HEK293T (cell line): ENCODE measurements around the gene CCNI.

Experiments
- CTCF ChIA-PET: fragments of 350-600 bp; formaldehyde crosslinking; extraction: SDS; loops from one replicate; lab custom pipeline; 2021; ENCODE audit warnings: antibody characterized with exemption, inconsistent platforms; lab: Yijun Ruan, JAX
- POLR2A ChIA-PET: fragments of 350-600 bp; formaldehyde crosslinking; extraction: SDS; loops from one replicate; lab custom pipeline; 2020; ENCODE audit warnings: antibody characterized with exemption, inconsistent platforms; lab: Yijun Ruan, JAX
- DNase-seq: peaks from one replicate; pipeline ENCODE4 v3.0.0; 2012; ENCODE audit warnings: mixed read lengths; ENCODE audit errors: extremely low spot score
- ARNT ChIP-seq: fragments of 450-650 bp; IDR thresholded peaks from 2 replicates; pipeline ENCODE4 v1.6.1; 2017; ENCODE audit warnings: mild to moderate bottlenecking
- BHLHE40 ChIP-seq: fragments of 450-650 bp; IDR thresholded peaks from 2 replicates; pipeline ENCODE4 v1.6.1; 2016; ENCODE audit warnings: mild to moderate bottlenecking, moderate library complexity, borderline replicate concordance
- CTBP1 ChIP-seq: fragments of 450-650 bp; IDR thresholded peaks from 2 replicates; pipeline ENCODE4 v1.6.1; 2016; ENCODE audit warnings: borderline replicate concordance
- ELF4 ChIP-seq: fragments of 450-650 bp; IDR thresholded peaks from 2 replicates; pipeline ENCODE4 v1.6.1; 2017; ENCODE audit warnings: antibody characterized with exemption
- FOXA1 ChIP-seq: fragments of 450-650 bp; IDR thresholded peaks from 2 replicates; pipeline ENCODE4 v1.6.1; 2016; ENCODE audit warnings: mild to moderate bottlenecking
- FOXK2 ChIP-seq: fragments of 450-650 bp; IDR thresholded peaks from 2 replicates; pipeline ENCODE4 v1.6.1; 2016; ENCODE audit warnings: mild to moderate bottlenecking
- FOXM1 ChIP-seq: fragments of 450-650 bp; IDR thresholded peaks from 2 replicates; pipeline ENCODE4 v1.6.1; 2017; ENCODE audit warnings: mild to moderate bottlenecking, borderline replicate concordance
- HDGF ChIP-seq: fragments of 450-650 bp; IDR thresholded peaks from 2 replicates; pipeline ENCODE4 v1.6.1; 2017; ENCODE audit warnings: antibody characterized with exemption, borderline replicate concordance
- L3MBTL2 ChIP-seq: fragments of 450-650 bp; conservative IDR thresholded peaks from 2 replicates; pipeline ENCODE4 v1.6.1; 2016; ENCODE audit warnings: mild to moderate bottlenecking
- LEF1 ChIP-seq: fragments of 450-650 bp; IDR thresholded peaks from 2 replicates; pipeline ENCODE4 v1.6.1; 2017; ENCODE audit warnings: mild to moderate bottlenecking, borderline replicate concordance
- NFRKB ChIP-seq: fragments of 450-650 bp; IDR thresholded peaks from 2 replicates; pipeline ENCODE4 v1.6.1; 2016; ENCODE audit warnings: mild to moderate bottlenecking, moderate library complexity
- SP1 ChIP-seq: fragments of 450-650 bp; IDR thresholded peaks from 2 replicates; pipeline ENCODE4 v1.6.1; 2017
- SUZ12 ChIP-seq: fragments of 450-650 bp; IDR thresholded peaks from 2 replicates; pipeline ENCODE4 v1.6.1; 2016; ENCODE audit warnings: mild to moderate bottlenecking
- TARDBP ChIP-seq: fragments of 450-650 bp; IDR thresholded peaks from 2 replicates; pipeline ENCODE4 v1.6.1; 2016
- ZNF384 ChIP-seq: fragments of 450-650 bp; IDR thresholded peaks from 2 replicates; pipeline ENCODE4 v1.6.1; 2016
- TF ChIP-seq, protein P1 (sequence below): fragments of 450-650 bp; IDR thresholded peaks from 2 replicates; pipeline ENCODE4 v1.6.1; 2016

Gene CCNI

GRCh38 chr4:77078401-77078800, 2.6 kb upstream of the CCNI start:
- no peak for DNase-seq
- POLR2A ChIA-PET: no interaction called here
- CTCF ChIA-PET: interaction anchor here (0.6 to 1.0 kb wide), 2 partner anchors 17 to 700 kb away, joined by 3 to 5 read pairs; no protein-coding TSS in a partner anchor
- TF ChIP-seq CTBP1 (no peak), L3MBTL2 (no peak), BHLHE40 (no peak), NFRKB (no peak), FOXA1 (no peak), FOXM1 (no peak), ARNT (no peak), ZNF384 (no peak), FOXK2 (no peak), SP1 (no peak), ELF4 (no peak), TARDBP (no peak), SUZ12 (no peak), LEF1 (no peak), HDGF (no peak)
- TF ChIP-seq, protein P1, sequence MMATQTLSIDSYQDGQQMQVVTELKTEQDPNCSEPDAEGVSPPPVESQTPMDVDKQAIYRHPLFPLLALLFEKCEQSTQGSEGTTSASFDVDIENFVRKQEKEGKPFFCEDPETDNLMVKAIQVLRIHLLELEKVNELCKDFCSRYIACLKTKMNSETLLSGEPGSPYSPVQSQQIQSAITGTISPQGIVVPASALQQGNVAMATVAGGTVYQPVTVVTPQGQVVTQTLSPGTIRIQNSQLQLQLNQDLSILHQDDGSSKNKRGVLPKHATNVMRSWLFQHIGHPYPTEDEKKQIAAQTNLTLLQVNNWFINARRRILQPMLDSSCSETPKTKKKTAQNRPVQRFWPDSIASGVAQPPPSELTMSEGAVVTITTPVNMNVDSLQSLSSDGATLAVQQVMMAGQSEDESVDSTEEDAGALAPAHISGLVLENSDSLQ: no peak

DNA sequence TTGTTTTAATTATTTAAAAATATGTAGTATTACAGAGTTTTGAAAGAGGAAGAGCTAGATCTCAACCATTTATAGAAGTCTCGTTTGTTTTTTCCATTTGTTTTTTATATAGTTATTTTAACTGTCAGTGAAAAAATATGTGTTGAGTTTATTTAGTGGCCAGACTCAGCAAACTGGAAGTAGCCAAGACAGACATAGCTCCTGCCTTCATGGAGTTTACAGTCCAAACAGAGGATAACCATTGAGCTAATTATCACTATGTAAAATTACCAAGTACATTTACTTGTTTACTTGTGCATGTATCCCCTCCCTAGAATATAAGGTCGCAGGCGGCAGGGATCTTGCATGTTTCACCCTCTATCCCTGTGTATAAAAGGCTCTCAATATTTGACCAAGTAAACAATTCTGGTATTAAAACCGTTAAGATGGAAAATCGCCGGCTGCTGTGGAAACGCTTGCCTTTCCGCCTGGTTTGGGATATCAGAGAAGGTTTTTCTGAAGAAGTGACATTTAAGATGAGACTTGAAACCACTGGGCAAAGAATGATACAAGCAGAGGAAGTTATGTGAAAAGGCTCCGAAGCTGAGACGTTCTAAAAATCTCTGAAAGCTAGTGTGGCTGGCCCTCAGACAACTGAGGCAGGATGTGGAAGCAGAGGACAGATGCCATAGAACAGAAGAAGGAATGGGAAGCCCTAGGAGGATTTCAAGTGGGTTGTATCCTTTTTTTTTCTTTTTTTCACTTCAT, 1.3 kb upstream of the CCNI start:
- TF ChIP-seq, protein P1: no peak
- TF ChIP-seq ELF4: no peak
- no peak for TF ChIP-seq SP1
- no peak for TF ChIP-seq BHLHE40
- TF ChIP-seq FOXK2: no peak
- no peak for TF ChIP-seq SUZ12
- no peak for TF ChIP-seq FOXA1
- TF ChIP-seq LEF1: no peak
- TF ChIP-seq NFRKB: no peak
- no peak for TF ChIP-seq ZNF384
- TF ChIP-seq TARDBP: no peak
- no peak for TF ChIP-seq FOXM1
- DNase-seq: no peak
- ChIA-PET POLR2A (interaction anchor here (1.3 to 1.4 kb wide), 3 partner anchors 9 to 79 kb away, joined by 4 to 9 read pairs (median 5); partner anchors contain the start of gene CCNG2), CTCF (no interaction called here)

DNA sequence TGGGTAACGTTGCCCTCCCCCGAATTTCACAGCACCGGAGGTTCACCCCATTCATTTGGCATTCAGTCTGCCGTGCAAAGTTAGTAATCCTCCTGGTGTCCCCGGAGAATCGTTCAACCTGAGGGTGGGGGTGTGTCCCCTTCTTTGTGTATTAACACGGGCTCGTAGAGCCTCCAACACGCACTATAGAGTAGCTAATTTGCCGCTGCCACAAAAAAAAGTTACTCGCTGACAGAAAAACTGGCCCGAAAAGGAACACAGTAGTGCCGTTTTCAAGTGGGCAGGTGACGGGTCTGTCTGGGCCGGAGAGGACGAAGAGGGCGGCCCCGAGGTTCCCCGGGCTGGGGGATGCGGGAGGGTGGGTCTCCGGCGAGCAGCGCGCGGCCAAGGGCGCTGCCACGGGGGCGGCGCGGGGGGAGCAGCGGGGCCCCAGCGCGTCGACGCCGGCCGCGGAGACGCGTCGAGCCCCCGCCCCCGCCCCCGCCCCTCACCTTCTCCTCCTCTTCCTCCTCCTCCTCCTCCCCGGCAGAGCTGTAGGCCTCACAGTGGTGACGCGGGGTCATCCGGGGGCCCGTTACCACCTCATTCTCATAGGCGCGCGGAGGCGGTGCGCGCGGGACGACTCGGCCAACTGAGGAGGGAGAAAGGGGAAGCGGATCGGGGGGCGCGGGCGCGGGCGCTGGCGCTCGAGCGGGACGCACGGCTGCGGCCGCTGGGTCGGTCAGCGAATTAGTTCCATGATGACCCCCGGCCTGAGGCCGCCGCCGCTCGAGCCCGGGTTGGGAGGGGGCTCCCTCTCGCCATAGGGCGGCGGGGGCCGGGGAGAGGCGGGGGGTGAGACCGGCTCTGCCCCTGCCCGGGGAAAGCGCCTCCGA, 571 bp downstream of the CCNI start:
- TF ChIP-seq FOXA1: no peak
- no peak for TF ChIP-seq ARNT
- TF ChIP-seq HDGF: no peak
- no peak for TF ChIP-seq ELF4
- TF ChIP-seq SP1: no peak
- ChIA-PET POLR2A (interaction anchor here (0.9 to 1.8 kb wide), 4 partner anchors 8 to 84 kb away, joined by 4 to 8 read pairs (median 4); no protein-coding TSS in a partner anchor), CTCF (no interaction called here)
- peak; percentile 39 for DNase-seq

DNA sequence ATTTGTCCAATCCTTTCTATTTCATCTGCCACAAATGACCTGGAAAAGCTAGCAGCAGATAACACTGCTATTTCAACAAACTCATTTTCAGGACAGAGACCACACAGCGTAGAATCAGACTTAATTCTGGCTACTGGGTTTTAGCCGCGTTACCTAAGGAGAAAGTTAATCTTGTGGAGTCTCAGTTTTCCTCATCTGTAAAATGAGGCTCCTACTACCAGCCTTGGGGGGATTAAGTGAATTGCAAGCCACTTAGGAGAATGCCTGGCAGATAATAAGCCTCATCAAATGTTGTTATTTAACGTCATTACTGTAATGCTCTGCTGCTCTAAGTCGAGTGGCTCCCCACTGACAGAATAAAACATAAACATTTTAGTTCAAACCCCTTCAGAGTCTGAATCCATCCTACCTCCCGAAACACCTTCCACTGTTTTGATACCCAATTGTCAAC, 1.4 kb downstream of the CCNI start:
- no peak for TF ChIP-seq SP1
- TF ChIP-seq ARNT: no peak
- no peak for TF ChIP-seq L3MBTL2
- TF ChIP-seq ELF4: no peak
- no peak for TF ChIP-seq ZNF384
- no peak for TF ChIP-seq FOXA1
- no peak for TF ChIP-seq TARDBP
- TF ChIP-seq FOXK2: no peak
- no peak for TF ChIP-seq HDGF
- no peak for TF ChIP-seq SUZ12
- TF ChIP-seq, protein P1: no peak
- no peak for TF ChIP-seq CTBP1
- TF ChIP-seq BHLHE40: no peak
- TF ChIP-seq NFRKB: no peak
- no peak for TF ChIP-seq FOXM1
- TF ChIP-seq LEF1: no peak
- ChIA-PET CTCF (no interaction called here), POLR2A (interaction anchor here (0.9 to 1.8 kb wide), 3 partner anchors 8 to 79 kb away, joined by 4 to 8 read pairs (median 4); no protein-coding TSS in a partner anchor)
- no peak for DNase-seq

GRCh38 chr4:77073981-77074380, 1.8 kb downstream of the CCNI start:
- TF ChIP-seq TARDBP (no peak), HDGF (no peak), ELF4 (no peak), SUZ12 (no peak), ZNF384 (no peak), BHLHE40 (no peak), LEF1 (no peak), ARNT (no peak), FOXA1 (no peak), L3MBTL2 (no peak), SP1 (no peak), FOXM1 (no peak), NFRKB (no peak), CTBP1 (no peak), FOXK2 (no peak)
- TF ChIP-seq, protein P1: no peak
- DNase-seq: no peak
- CTCF ChIA-PET: interaction anchor here (1.0 kb wide), 1 partner anchor 129 kb away, joined by 3 read pairs; no protein-coding TSS in a partner anchor
- POLR2A ChIA-PET: interaction anchor here (0.9 kb wide), 1 partner anchor 8 kb away, joined by 4 read pairs; no protein-coding TSS in a partner anchor
